DMS 273 (cell line): ENCODE results near the gene UTP14C.
"Not testable (repeated sequence)": the region's sequence is repeated elsewhere in the genome, so short reads cannot be mapped to it uniquely, and the experiment has no call there.

Experiments used
- DNase-seq: peaks from one replicate; lab custom pipeline; 2025; ENCODE audit not compliant: unreplicated experiment; lab: John Stamatoyannopoulos, UW

The UTP14C gene

DNA sequence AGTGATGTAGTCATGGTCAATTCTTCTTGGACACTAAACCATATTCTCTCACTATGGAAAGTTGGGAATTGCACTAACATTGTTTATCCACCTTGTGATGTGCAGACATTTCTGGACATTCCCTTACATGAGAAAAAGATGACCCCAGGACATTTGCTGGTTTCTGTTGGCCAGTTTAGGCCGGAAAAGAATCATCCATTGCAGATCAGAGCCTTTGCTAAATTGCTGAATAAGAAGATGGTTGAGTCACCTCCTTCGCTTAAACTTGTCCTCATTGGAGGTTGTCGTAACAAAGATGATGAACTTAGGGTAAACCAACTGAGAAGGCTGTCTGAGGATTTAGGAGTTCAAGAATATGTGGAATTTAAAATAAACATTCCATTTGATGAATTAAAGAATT, at the start of gene UTP14C:
TSS of gene UTP14C (plus strand) at position 211 of the 400 bp plus-strand sequence. CDS start 4,114 bp downstream, outside the sequence.
- DNase-seq: no peak

DNA sequence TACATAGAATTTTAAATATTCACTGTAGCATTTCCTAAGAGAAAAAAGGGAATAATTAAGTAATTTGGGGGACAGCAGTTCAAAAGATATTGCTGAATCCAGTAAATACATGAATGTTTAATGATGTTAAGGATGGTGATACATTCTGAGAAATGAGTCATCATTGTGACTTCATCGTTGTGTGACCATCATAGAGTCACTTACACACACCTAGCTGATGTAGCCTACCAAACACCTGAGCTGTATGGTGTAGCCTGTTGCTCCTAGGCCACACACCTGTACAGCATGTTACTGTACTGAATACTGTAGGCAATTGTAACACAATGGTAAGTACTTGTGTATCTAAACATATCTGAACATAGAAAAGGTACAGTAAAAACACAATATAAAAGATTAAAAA, 48.1 kb upstream of the UTP14C start:
- DNase-seq: no peak

- no peak for DNase-seq
Measured at GRCh38 chr13:51976890-51977289, 47.6 kb upstream of the UTP14C start.

GRCh38 chr13:51977625-51978024, 46.9 kb upstream of the UTP14C start:
- no peak for DNase-seq

DNA sequence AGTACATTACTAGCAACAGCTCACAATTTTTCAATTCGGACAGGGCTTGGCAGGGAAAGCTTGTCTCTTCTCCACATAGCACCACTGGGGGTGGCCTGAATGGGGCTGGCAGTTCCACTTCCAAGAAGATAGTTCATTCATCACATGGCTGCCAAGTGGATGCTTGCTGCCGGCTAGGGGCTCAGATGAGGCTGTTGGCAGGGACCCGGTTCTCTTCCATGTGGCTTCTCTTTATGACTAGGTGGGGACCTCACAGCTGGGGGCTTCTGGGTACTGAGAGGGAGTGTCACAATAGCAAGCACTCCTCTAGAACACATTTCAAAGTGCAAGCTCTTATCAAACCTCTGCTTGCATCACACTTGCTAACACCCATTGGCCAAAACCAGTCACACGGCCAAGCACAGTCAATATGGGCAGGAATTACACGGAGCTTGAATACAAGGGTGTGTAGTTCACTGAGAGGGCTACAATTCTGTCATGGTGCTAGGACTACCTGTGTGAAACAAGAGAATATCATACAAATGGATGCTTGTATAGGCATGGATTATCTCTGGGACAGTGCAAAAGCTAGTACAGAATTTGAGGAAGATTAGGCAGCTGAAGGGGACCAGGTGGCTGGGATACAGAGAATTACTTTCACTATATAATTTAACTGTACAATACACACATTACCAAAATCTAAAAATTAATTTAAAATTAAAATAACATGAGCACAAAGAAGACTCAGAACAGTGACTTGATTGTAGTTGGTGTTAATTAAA, 45.5 kb upstream of the UTP14C start:
- DNase-seq: no peak

DNA sequence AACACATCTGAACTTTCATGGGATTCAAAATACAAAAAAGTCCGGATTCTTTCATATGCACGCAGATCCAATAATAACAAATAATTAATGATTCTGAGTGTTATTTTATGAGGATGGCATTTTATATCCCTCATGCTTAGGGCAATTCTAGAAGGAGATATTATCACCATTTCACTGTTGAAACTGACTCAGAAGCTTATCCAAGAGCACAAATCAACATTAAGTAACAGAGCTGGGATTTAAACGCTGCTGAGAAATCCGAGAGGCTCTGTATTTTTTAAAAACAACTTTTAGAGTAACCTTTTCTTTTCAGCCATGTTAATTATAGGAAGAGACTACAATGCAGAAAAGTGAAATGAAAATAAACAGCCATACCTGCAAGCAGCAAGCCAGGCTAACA, 43.6 kb upstream of the UTP14C start:
- no peak for DNase-seq

DNA sequence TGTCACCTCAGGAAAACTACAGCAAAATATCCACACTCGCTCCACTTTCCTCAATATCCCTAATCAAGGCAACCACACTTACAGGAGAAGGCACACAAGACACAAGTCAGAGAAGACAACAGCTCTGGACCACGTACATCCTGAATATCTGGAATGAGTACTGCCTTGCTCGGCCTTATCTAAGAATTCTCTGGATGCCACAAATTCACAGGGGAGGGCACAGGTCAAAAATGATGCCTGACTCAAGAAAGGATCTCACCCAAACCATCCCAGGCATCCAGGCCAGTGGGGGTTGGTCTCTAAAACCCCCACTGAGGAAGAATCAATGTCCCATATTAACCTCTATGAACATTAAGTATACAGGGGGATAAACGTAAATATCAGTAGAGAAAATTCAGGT, 43.1 kb upstream of the UTP14C start:
- no peak for DNase-seq

DNA sequence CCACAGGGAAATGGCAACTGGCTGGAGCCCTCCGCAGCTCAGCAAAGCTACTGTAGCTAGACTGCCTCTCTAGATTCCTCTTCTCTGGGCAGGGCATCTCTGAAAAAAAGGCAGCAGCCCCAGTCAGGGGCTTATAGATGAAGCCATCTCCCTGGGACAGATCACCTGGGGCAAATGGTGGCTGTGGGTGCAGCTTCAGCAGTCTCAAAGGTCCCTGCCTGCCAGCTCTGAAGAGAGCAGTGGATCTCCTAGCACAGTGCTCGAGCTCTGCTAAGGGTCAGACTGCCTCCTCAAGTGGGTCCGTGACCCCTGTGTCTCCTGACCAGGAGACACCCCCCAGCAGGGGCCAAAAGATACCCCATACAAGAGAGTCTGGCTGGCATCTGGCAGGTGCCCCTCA, 41.2 kb upstream of the UTP14C start:
- DNase-seq: not testable (repeated sequence)

- not testable (repeated sequence) for DNase-seq
Measured at GRCh38 chr13:51984904-51985303, 39.6 kb upstream of the UTP14C start.

DNA sequence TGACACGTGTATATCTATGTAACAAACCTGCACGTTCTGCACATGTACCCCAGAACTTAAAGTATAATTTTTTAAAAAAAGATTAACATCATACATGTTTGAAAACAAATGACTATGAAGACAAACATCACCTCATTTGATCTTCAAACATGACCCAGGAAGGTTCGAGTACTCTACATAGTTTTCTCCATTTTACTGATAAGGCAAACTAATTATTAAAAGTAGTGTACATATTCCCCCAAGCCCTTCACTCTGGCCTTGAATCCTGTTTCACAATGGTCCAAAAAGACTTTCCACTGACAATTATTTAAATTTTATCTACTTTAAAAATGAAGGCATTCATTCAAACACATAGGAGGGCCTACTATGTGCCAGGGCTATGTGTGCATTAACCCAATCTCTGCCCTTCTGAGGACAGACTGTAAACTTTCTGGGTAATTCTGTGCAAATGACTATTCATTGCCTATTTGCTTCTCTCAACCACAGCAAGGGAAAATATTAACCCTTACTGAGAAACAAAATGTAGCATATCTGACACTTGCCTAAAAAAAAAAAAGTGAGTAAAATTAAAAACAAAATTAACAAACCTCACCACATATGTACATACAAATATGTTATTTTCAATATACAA, 35.4 kb upstream of the UTP14C start:
- DNase-seq: no peak

- no peak for DNase-seq
Measured at GRCh38 chr13:51993713-51994112, 30.8 kb upstream of the UTP14C start.

DNA sequence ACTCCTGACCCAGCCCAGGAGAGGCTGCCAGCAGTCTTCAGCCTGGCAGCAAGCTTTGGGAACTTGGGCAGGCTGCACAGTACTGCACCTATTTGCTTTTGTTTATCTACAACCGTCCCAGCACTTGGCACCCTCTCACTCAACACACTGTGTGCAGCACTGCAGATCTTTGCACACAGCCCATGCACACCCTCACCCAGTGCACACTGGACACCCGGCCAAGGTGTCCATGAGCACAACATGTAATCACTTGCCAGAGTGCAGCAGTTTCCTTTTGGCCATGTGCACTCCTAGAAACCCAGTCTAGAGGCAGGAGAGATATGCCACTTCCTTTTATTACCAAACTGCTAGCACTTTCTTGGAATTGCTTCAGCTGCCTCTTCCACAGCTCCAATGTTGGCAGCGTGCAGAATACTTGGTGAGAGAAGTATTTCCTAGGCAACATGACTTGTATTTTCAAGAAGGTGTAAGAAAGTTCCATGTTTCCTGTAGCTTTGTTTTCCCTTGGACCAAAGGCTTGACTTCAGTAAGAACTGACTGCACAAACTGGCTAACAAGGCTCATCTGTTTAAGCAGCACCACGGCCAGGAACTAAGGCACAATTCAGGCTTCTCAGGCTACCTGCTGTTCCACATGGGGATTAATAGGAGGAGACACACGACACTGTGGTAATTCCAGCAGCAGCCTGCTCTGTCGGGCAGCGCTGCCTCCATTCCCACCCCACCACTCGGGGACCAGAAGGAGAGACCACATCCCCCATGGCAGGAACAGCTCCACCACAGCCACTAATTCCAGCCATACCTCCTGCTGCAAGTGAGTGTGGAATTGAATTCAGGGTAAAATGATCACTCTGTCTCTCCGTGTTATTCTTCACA, 28.6 kb upstream of the UTP14C start:
- DNase-seq: peak; percentile 52

- no peak for DNase-seq
Measured at GRCh38 chr13:51996641-51997040, 27.9 kb upstream of the UTP14C start.

- no peak for DNase-seq
Measured at GRCh38 chr13:51997186-51997585, 27.3 kb upstream of the UTP14C start.

DNA sequence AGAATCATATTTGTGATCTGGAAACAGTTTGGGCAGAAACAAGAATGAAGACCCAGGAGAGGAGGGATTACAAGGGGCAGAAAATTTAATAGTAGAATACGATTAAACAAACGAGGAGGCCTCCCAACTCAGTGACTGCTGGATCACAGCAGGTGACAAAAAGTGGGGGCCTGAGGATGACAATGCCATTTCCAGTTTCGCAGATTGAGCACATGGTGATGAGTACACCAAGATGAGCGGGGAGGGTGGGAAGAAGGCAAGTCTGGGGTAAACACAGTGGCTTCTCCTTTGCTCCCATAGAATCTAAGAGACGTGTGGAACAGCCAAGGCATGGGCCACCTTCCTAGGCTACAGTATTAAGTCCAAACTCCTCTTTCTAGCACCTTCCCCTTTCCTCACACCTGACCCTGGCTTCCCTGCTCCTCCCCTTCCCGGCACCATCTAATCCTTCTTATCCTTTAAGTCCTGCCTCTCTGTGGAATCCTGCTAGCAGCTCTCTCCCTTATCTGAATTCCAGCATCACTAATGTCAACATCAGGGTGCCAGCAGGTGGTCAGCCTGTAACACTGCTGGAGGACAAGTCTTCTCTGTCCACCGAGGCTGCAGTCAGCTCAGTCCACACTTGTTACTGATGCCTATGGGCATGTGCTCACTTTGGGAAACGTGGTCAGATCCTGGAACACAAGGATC, 26.7 kb upstream of the UTP14C start:
- DNase-seq: peak; percentile 33

DNA sequence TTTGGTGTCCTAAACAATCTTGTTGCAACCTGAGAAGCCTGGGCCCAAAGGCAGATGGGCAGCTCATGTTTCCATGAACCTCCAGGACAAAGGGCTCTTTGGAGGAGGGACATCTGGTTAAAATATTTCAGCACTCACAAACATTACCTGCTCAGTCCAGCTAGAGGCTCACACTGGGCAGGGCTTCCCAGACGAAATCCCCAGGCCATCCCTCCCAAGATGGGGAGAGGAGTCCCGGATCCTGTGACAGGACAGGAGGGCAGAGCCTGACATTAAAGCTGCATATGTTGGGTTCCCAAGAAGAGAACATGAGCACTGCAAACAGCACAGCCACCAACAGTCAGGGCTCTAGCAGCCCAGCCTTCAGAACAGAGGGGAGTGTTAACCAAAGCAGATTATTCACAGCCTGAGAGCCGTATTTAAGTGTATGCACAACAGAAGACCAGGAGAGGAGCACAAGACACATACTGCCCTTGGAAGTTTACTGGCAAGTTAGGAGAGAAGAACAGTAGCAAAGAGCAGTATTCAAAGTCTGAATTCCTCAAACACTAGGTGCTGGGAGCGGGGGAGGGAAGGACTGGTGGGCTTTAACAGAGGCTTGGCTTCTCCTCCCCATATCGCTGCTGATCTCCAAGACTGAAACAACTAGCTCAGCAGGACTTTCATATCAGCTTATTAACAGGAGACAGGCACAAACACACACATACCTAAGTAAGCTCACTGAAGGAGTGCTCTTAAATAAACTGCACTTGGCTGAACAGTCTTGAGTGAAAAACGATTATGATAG, 25.6 kb upstream of the UTP14C start:
- peak; percentile 63 for DNase-seq

GRCh38 chr13:51999510-51999911, 25.0 kb upstream of the UTP14C start:
- peak; percentile 60 for DNase-seq

GRCh38 chr13:51999921-52000320, 24.6 kb upstream of the UTP14C start:
- DNase-seq: peak; percentile 25

DNA sequence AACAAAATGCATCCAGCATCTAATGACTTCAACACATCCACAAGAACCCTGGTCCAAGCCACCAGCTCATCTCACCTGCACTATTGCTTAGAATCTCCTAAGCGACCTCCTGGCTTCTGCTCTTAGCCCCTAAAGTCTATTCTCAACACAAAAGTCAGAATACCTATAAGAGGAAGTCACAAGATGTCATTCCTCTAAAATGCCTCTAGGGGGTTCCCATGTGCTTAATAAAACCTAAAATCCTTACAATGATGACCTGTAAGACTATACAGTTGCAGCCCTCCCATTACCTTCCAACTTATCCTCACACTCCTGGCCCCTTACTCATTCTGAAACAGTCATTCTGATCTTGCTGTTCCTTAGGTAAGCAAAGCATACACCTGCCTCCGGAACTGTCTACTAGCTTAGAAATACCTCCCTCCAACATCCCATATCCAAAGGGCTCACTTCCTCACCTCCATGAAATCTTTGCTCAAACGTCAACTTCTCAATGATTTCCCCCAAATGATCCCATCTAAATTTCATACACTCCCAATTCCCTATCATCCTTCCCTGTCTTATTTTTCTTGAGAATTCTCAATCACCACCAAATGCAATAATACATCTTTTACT, 23.3 kb upstream of the UTP14C start:
- DNase-seq: peak; percentile 51

GRCh38 chr13:52002361-52002760, 22.1 kb upstream of the UTP14C start:
- DNase-seq: no peak
